ENCODE results near the gene UCN2.
"Not testable (repeated sequence)": the region's sequence is repeated elsewhere in the genome, so short reads cannot be mapped to it uniquely, and the experiment has no call there.

The UCN2 gene

DNA sequence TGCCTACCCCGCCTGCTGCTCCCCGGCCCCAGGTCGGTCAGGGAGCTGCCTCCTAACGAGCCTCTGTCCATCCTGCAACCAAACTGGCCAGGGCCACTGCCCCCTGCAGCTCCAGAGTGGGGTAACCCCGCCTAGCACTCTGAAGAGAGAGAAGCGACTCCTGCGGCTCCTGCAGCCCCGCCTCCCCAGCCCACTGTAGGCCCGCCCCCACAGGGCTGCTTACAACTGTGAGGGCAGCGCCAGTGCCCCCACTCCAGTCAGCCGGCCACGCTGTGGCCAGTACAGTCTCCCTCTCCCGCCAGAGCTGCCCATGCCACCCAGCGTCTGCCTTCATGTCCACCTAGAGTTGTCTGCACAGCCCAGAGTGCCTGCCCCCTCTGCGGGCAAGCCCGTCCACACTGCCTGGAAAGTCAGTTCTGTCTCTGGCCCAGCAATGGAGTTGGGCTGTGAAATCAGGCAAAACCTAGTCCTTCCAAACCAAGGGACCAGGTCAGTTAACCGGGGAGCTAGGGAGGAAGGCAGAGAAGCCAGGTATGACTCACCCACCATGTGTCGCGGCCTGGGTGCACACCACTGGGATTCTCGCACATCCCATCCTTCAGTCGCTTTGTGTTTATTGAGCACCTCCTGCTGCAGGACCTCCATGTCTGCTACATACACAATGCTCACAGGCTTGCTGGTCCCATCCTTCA, 2.4 kb downstream of the UCN2 start:
- Mint-ChIP-seq H3K9me3 (no peaks in the 10 kb centered on the region), H3K4me1 (peaks cover 27% of the 10 kb centered on the region), H3K27ac (no peak overlapping the region), H3K4me3 (peak overlapping the region; percentile 59), H3K27me3 (no peaks in the 10 kb centered on the region), H3K36me3 (no peaks in the 10 kb centered on the region)
- no peak for ATAC-seq (ENCODE audit: low read depth)
- no peak for DNase-seq (ENCODE audit: low spot score in 2 of 2)

DNA sequence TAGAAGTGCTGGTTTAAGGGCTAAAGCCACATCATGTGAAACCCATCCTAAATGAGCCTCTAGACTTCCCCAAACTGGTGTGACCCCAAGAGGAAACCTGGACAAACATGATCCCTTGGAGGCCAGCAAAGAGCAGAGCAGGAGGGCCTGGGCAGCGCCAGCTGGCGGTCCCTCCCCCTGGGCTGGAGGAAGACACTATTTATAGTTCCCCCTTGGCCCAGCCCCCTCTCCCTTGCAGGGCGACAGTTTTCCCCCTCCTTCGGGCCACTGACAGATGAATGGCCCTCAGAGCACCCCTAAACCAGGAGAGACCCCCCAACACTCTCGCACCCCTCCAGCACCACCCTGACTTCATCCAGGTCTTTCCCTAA, 2.9 kb downstream of the UCN2 start:
- no peak overlapping the region for H3K27ac Mint-ChIP-seq

DNA sequence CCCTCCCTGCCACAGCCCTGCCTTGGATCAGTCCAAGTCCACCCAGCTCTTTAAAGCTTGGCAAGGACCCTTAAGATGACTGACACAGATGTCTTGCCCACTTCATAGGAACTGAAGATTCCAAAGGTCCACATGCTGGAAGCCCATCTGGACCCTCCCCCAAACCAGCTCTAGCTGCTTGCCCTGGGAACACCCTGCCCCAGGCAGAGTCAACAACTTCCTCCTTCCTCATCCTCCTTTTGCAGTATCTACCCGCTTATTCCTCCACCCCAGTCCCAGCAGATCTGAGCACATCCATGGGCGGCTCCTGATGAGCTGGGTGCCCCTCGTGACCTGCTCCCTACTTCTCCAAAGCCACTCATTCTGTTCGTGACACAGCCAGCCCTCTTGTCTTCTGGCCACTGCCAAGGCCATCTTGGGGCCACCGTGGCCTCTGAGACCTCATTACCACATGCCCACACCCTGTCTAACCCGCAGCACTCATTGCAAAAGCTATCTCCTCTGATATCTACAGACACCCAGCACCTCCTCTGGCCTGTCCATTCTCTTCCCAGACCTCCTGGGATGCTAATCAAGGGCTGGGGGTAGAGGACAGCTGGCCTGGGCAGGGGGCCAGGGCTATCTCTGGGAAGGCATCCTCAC, 5.0 kb downstream of the UCN2 start:
- H3K9me3 Mint-ChIP-seq = no peaks in the 10 kb centered on the region
- peak overlapping the region; percentile 6 for H3K4me3 Mint-ChIP-seq
- no peak for ATAC-seq (ENCODE audit: low read depth)
- H3K36me3 Mint-ChIP-seq = no peaks in the 10 kb centered on the region
- H3K27ac Mint-ChIP-seq = no peak overlapping the region
- H3K4me1 Mint-ChIP-seq = peaks cover 27% of the 10 kb centered on the region
- no peaks in the 10 kb centered on the region for H3K27me3 Mint-ChIP-seq
- DNase-seq (ENCODE audit: low spot score in 2 of 2) = no peak

More for the DNA sequence above, 2.9 kb downstream of the UCN2 start:
- Mint-ChIP-seq H3K27me3 (no peaks in the 10 kb centered on the region), H3K9me3 (no peaks in the 10 kb centered on the region), H3K4me1 (peaks cover 27% of the 10 kb centered on the region), H3K36me3 (no peaks in the 10 kb centered on the region), H3K4me3 (peak overlapping the region; percentile 59)
- ATAC-seq (ENCODE audit: low read depth) = no peak
- DNase-seq (ENCODE audit: low spot score in 2 of 2) = no peak

DNA sequence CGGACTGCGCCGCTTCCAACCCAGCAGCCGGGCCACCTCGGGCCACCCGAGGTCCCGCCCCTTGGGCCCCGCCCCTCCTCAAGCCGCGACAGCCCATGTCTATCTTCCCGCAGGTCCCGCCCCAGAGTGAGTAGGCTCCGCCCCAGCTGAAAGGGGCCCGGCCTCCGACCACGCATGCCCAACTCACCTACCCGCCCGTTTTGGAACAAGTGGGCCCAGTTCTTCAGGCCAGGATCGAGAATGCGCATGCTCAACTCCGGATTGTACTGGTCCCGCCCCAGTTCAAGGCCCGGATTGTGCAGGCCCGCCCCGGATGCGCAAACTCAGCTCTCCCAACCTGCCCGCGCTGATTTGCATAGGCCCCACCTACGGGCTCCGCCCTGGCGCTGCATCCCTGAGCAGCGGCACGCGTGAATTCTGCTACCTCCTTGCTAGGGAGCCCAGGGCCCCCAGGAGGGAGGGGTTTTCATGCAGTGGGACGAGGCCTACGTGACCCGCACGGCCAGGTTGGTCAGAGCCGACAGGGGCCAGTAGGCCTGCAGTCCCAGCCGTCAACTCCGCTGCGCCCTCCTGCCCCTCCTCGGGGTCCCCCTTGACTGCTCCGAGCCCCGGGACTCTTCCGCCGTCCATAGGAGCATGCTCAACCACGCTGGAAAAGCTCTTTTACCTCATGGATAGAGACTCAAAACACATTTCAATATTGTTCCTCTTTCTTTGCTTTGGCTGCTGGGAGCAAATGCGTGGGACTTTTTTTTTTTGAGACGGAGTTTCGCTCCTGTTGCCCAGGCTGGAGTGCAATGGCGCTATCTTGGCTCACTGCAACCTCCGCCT, 6.6 kb downstream of the UCN2 start, which contains the start of gene PFKFB4:
PFKFB4 (minus strand) TSS at position 8 of the 831 bp plus-strand sequence. CDS start 26 bp downstream, outside the sequence.
- H3K4me3 Mint-ChIP-seq = peak within 1 kb of the TSS; percentile 96
- H3K36me3 Mint-ChIP-seq = no peaks in the 10 kb centered on the region
- ATAC-seq (ENCODE audit: low read depth) = peak; percentile 82
- H3K27me3 Mint-ChIP-seq = no peaks in the 10 kb centered on the region
- H3K4me1 Mint-ChIP-seq = peaks cover 27% of the 10 kb centered on the region
- peak within 1 kb of the TSS; percentile 93 for H3K27ac Mint-ChIP-seq
- DNase-seq (ENCODE audit: low spot score in 2 of 2) = peak; percentile 96 to 99
- H3K9me3 Mint-ChIP-seq = no peaks in the 10 kb centered on the region

DNA sequence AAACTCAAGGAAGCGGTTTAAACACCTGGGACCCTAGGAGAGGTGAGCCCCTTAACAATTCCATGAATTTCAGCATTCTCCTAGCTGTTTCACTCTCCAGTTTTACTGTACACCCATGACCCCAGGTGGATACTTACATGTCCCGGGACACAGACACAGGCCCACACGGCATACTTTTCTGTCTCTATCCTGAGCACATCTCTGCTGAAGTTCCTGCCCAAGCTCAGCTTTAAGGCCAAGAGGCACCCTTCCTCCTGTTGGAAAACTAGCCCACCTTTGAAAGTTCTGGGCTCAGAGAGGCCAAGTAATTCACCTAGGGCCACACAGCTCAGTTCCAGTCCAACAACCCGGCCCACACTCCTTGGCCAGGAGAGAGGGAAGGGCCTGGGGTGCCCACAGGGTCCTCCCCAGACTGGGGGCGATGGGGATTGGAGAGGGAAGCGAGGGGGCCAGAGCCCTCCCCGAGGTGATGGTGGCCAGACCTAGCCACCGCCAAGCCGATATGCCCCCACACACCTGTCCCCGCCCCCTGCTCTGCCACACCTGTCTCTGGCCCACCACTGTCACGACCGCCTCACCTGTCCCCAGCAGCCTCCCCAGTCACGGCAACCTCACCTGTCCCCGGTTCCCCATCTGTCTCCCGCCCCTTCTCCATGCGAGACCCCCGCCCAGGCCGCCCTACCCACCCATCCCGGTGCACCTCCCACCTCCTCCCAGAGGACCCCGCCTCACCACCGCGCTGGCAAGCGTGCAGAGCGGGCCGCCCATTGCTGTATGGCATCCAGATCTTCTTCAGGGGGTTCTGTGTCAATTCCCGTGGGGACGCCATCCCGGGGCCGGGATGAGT, 7.4 kb downstream of the UCN2 start:
- H3K4me3 Mint-ChIP-seq = peak overlapping the region; percentile 96
- H3K27ac Mint-ChIP-seq = peak overlapping the region; percentile 93
- no peak for ATAC-seq (ENCODE audit: low read depth)
- H3K9me3 Mint-ChIP-seq = no peaks in the 10 kb centered on the region
- peaks cover 27% of the 10 kb centered on the region for H3K4me1 Mint-ChIP-seq
- no peaks in the 10 kb centered on the region for H3K36me3 Mint-ChIP-seq
- H3K27me3 Mint-ChIP-seq = no peaks in the 10 kb centered on the region
- DNase-seq (ENCODE audit: low spot score in 2 of 2) = no peak

DNA sequence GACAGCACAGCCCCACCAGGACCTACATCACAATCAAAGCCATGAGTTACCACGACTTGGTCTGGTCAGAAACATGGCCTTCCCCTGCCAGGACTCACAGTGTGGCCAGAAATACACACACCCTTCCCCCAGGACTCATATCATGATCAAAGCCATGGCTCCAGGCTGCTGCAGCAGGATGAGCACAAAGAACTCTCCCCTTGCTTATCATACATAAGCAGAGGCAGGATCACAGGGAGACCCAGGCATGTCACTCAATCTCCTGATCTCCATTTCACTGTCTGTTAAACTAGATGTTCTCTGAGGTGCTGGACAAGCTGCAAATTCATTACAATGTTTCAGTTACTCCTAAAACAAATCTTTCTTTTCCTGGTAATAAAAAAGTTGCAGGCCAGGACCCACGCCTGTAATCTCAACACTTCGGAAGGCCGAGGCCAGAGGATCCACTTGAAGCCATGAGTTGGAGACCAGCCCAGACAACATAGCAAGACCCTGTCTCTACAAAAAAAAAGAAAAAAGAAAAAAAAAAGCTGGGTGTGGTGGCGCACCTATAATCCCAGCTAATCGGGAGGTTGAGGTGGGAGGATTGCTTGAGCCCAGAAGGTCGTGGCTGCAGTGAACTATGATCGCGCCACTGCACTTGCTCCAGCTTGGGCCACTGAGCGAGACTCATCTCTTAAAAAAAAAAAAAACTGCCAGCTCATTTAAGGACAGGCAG, 8.2 kb downstream of the UCN2 start:
- H3K9me3 Mint-ChIP-seq = no peaks in the 10 kb centered on the region
- H3K36me3 Mint-ChIP-seq = no peaks in the 10 kb centered on the region
- ATAC-seq (ENCODE audit: low read depth) = no peak
- DNase-seq (ENCODE audit: low spot score in 2 of 2) = no peak
- peaks cover 25% of the 10 kb centered on the region for H3K4me1 Mint-ChIP-seq
- H3K27ac Mint-ChIP-seq = no peak overlapping the region
- peak overlapping the region; percentile 96 for H3K4me3 Mint-ChIP-seq
- H3K27me3 Mint-ChIP-seq = no peaks in the 10 kb centered on the region

- ATAC-seq (ENCODE audit: low read depth) = no peak
- Mint-ChIP-seq H3K4me3 (no peak overlapping the region), H3K4me1 (peaks cover 15% of the 10 kb centered on the region), H3K27me3 (no peaks in the 10 kb centered on the region), H3K36me3 (no peaks in the 10 kb centered on the region), H3K27ac (no peak overlapping the region), H3K9me3 (no peaks in the 10 kb centered on the region)
- DNase-seq (ENCODE audit: low spot score in 2 of 2) = no peak
Measured at GRCh38 chr3:48553886-48554845, 9.4 kb downstream of the UCN2 start.

- peaks cover 10% of the 10 kb centered on the region for H3K4me1 Mint-ChIP-seq
- ATAC-seq (ENCODE audit: low read depth) (no peak), DNase-seq (ENCODE audit: low spot score in 2 of 2) (no peak)
- no peak overlapping the region for H3K4me3 Mint-ChIP-seq
- H3K9me3 Mint-ChIP-seq = no peaks in the 10 kb centered on the region
- no peak overlapping the region for H3K27ac Mint-ChIP-seq
- no peaks in the 10 kb centered on the region for H3K36me3 Mint-ChIP-seq
- H3K27me3 Mint-ChIP-seq = no peaks in the 10 kb centered on the region
Measured at GRCh38 chr3:48553361-48553760, 10.2 kb downstream of the UCN2 start.

- no peaks in the 10 kb centered on the region for H3K36me3 Mint-ChIP-seq
- no peaks in the 10 kb centered on the region for H3K9me3 Mint-ChIP-seq
- H3K4me1 Mint-ChIP-seq = peaks cover 6% of the 10 kb centered on the region
- no peak overlapping the region for H3K27ac Mint-ChIP-seq
- H3K27me3 Mint-ChIP-seq = no peaks in the 10 kb centered on the region
- DNase-seq (ENCODE audit: low spot score in 2 of 2) (no peak), ATAC-seq (ENCODE audit: low read depth) (no peak)
- no peak overlapping the region for H3K4me3 Mint-ChIP-seq
Measured at GRCh38 chr3:48552111-48552951, 11.2 kb downstream of the UCN2 start.

DNA sequence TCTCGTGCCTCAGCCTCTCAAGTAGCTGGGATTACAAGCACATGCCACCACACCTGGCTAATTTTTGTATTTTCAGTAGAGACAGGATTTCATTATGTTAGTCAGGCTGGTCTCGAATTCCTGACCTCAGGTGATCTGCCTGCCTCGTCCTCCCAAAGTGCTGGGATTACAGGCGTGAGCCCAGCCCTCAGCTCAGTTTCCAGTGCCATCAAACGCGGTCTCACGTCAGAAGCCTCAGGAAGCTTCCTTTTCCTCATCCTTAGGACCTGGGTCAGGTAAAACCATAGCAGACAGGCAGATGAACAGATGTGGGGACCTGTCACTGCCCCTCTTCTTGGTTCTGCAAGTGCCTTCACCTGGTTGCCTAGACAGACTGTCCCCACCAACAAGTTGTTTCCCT, 11.9 kb downstream of the UCN2 start:
- not testable (repeated sequence) for H3K9me3 Mint-ChIP-seq; DNase-seq (ENCODE audit: low spot score in 2 of 2); H3K27ac Mint-ChIP-seq; ATAC-seq (ENCODE audit: low read depth); H3K27me3 Mint-ChIP-seq; H3K4me1 Mint-ChIP-seq; H3K4me3 Mint-ChIP-seq; H3K36me3 Mint-ChIP-seq

DNA sequence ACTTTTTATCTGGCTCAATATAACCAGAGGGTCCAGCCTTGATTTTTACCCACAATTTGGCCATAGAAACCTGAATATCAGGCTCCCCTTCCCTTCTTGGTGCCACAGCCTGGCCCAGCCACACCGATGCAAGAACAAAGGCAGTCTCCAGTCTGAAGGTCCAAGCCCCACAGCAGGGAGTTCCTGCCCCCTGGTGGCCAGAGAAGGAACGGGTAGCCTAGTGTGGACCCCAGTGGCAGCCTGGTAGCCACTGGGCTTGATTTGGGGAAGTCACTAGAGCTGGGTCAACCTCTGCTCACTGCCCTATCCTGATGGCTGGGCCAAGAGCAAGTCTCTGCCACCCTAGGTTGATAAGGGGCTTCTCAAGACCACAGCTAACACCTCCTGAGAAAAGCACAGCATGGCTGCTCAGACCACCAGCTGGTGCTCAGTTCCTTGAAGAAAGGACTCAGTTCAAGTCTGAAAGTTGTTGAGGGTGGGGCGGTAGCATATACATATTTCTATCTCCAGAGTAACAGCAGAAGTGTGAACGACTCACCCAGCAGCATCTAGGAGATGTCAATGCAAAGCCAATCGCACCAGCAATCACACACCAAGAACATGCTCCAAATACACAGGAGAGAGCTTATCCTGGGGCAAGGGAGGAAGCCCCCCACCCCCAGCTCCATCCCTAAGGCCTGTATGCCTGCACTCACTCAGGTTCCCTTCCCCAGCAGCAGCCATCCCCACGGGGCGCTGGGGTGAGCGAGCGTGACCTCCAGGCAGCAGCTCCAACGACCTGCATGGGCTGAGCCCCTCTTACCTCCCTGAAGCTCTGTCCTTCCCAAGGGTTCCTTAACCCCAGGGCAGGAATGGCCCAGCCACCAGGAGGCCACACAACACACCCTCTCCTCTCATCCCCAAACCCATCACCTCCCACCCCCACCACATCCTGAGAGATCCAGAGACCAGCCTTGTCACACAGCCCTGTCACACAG, 14.6 kb downstream of the UCN2 start:
- H3K4me3 Mint-ChIP-seq = no peak overlapping the region
- H3K36me3 Mint-ChIP-seq = no peaks in the 10 kb centered on the region
- H3K4me1 Mint-ChIP-seq = no peaks in the 10 kb centered on the region
- peak; percentile 99 for ATAC-seq (ENCODE audit: low read depth)
- H3K27ac Mint-ChIP-seq = no peak overlapping the region
- DNase-seq (ENCODE audit: low spot score in 2 of 2) = peak; percentile 71 to 73
- H3K27me3 Mint-ChIP-seq = no peaks in the 10 kb centered on the region
- H3K9me3 Mint-ChIP-seq = no peaks in the 10 kb centered on the region

Data from memory B cell (primary cell).